ENCODE data around the gene GFRA1.

DNA sequence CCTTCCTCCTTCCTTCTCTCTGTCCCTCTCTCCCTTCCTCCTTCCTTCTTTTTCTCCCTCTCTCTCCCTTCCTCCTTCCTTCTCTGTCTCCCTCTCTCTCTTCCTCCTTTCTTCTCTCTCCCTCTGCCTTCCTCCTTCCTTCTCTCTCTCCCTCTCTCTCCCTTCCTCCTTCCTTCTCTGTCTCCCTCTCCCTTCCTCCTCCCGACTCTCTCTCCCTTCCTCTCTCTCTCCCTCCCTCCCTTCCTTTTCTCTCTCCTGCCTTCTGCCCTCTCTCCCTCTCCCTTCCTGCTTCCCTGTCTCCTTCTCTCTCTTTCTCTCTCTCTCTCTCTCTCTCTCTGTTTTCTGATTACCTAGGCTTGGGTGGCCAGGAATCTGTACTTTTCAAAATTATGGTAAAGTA, 16.6 kb upstream of the GFRA1 start:
- TF ChIP-seq, protein P1, sequence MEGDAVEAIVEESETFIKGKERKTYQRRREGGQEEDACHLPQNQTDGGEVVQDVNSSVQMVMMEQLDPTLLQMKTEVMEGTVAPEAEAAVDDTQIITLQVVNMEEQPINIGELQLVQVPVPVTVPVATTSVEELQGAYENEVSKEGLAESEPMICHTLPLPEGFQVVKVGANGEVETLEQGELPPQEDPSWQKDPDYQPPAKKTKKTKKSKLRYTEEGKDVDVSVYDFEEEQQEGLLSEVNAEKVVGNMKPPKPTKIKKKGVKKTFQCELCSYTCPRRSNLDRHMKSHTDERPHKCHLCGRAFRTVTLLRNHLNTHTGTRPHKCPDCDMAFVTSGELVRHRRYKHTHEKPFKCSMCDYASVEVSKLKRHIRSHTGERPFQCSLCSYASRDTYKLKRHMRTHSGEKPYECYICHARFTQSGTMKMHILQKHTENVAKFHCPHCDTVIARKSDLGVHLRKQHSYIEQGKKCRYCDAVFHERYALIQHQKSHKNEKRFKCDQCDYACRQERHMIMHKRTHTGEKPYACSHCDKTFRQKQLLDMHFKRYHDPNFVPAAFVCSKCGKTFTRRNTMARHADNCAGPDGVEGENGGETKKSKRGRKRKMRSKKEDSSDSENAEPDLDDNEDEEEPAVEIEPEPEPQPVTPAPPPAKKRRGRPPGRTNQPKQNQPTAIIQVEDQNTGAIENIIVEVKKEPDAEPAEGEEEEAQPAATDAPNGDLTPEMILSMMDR (IDR thresholded peaks at IDR 0.05 in 8 of 11, conservative IDR thresholded peaks at IDR 0.05 in 3 of 11), result no peak
- TF ChIP-seq POLR2A (IDR thresholded peaks at IDR 0.05), result no peak

Data from spleen (tissue), 7 donors.